Activated CD4-positive, alpha-beta T cell treated with anti-CD3 and anti-CD28 coated beads for 4 hours (primary cell): ENCODE measurements around the gene SOCS7.
"Not testable (repeated sequence)": the region's sequence is repeated elsewhere in the genome, so short reads cannot be mapped to it uniquely, and the experiment has no call there.

Experiments
- DNase-seq, 2 donors: peaks; one replicate each; pipeline ENCODE4 v3.0.0-alpha.2; 2020

The SOCS7 gene

DNA sequence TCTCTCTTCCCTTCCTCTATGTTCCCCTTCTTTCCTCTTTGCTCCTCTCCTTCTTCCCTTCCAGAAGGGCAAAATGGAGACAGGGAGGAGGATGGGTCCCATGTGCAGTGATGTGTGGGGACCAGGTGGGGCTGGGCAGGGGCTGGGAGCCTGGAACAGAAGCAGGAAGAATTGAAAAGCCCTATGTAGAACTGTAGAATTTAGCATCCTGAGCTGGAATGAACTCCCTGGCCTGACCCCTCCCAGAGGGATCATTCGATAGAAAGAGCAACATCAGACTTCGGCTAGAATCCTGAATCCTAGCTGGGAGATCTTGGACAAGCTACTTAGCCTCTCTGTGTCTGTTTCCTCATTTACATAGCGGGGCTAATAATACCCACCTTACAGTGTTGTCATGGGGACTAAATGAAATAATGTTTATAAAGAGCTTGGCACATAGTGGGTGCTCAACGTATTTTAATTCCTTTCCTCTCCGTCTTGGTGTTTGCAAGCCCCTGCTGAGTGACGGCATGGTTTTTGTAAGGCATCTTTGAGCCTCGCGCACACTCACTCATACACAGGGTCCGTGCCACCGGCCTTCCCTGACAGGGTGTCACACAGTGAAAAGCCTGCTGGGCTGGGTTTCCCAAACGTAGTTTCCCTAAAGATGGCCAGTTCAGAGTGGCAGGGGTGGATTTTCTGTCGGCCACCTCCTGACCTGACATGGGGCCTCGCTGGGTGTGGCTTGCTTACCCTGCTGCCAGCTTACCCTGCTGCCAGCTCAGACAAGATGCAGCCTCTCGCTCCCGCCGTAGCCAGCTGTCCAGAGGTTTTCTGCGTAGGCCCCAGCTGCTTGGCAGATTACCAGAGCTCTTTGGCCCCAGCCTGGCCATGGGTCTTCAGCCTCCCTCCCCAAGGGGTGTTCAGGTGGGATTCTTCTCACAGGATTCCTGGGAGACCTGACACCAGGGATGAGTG is 70.5 kb downstream of the SOCS7 start:
- no peak for DNase-seq

DNA sequence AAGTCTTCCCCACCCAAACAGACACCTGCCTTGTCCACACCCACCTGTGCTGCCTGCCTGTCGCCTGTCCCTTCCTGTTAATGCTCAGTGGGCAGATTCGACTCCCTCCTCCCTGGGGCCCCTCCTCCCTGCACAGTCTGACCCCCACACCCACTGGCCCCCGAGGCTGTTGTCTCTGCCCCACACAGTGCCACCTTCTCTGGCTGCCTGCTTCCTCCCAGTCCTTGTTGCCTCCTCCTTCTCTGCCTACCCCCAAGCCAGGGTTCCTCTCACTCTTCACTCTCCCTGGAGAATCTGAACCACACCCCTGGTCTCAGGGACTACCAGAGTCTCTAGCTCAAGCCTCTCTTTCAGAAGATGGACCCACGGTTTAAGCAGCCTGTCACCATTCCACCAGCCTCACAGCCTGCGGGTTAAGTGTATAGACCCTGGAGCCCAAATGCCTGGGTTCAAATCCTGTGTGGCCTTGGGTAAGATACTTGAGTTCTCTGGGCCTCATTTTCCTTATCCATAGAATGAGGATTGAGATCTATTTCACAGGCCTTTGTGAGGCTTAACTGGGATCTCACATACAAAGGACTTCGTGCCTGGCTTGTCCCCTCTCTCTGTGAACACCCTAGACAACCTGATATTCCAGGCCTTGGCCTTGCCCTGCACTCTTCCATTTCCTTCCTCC is 72.8 kb downstream of the SOCS7 start:
- no peak for DNase-seq

DNA sequence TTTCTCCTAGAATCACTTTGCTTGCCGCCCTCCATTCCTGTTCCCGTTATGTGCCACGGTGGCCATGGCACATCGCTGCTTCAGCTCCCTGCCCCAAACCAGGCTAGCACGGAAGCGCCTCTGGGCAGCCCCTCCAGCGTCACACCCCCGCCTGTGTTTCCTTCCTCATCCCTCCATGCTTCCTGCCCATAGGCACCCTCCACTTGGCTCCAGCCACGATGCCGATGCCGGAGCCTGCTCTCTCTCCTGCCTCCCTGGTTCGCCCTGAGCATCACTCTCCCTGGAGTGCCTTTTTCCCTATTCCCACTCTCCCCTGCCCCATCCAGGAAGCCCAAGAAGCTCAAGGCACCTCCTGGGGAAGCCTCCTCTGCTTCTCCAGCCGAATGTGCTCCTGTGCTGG is 73.4 kb downstream of the SOCS7 start:
- no peak for DNase-seq

DNA sequence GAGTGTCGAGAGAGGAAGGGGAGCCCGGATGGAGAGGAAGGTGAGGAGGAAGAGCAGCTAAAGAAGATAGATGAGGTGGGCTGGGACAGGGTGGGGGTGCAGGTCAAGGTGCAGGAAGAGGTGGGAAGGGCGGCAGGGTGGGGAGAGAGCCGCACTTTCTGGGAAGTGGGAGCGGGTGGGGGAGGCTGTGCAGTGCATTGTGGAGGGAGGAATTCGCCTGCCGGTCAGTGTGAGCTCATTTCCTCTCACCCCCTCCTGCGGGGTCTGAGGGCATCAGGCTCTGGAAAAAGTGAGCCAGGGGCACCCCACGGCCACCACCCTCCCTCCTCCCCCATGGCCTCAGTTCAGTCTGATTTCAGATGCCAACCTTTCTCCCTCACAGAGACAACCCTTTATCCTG is 74.1 kb downstream of the SOCS7 start:
- DNase-seq = no peak

DNA sequence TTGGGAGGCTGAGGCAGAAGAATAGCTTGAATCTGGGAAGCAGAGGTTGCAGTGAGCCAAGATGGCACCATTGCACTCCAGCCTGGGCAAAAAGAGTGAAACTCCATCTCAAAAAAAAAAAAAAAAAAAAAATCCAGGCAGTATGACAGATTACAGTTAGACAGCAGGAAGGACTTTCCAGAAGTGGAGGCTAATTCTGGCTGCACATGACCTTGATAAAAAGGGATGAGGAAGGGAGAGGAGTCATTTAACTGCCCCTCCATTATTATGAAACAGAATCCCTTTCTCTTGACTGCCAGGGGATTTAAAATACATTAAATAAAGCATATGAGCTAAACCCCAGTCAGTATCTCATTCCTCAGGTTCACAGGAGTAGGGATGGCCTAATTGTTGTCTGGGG is 74.8 kb downstream of the SOCS7 start:
- no peak for DNase-seq

- no peak for DNase-seq
These were observed 75.7 kb downstream of the SOCS7 start for GRCh38 chr17:38427160-38427949.

- peak; percentile 22 to 41 for DNase-seq
These were observed 76.5 kb downstream of the SOCS7 start, which contains the start of gene ARHGAP23 for GRCh38 chr17:38428112-38428642. Gene ARHGAP23 (plus strand): TSS chr17:38428464. CDS start chr17:38428486, 22 bp downstream.

- DNase-seq = peak; percentile 11 to 13
These were observed 77.2 kb downstream of the SOCS7 start for GRCh38 chr17:38428643-38429371.

GRCh38 chr17:38429476-38430100 is 77.9 kb downstream of the SOCS7 start:
- DNase-seq = no peak

DNA sequence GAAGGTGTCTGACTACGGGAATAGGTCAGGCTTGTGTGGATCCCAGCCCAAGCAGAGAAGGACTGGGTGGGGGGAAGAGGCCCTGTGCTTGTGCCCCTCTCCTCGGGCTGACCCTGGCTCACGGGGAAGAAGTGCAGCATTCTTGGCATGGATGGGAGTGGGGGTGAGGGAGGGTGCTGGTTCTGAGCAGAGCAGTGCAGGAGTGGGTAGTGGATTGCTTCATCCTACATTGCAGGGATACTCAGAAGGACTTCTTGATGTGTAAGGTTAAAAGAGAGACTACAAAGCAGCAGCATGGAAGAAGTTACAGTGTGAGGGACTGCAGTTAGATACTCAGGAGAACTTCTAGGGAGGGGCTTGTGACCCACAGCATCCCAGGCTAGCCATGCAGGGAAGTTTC is 78.7 kb downstream of the SOCS7 start:
- no peak for DNase-seq

- no peak for DNase-seq
These were observed 79.2 kb downstream of the SOCS7 start for GRCh38 chr17:38430822-38431221.

DNA sequence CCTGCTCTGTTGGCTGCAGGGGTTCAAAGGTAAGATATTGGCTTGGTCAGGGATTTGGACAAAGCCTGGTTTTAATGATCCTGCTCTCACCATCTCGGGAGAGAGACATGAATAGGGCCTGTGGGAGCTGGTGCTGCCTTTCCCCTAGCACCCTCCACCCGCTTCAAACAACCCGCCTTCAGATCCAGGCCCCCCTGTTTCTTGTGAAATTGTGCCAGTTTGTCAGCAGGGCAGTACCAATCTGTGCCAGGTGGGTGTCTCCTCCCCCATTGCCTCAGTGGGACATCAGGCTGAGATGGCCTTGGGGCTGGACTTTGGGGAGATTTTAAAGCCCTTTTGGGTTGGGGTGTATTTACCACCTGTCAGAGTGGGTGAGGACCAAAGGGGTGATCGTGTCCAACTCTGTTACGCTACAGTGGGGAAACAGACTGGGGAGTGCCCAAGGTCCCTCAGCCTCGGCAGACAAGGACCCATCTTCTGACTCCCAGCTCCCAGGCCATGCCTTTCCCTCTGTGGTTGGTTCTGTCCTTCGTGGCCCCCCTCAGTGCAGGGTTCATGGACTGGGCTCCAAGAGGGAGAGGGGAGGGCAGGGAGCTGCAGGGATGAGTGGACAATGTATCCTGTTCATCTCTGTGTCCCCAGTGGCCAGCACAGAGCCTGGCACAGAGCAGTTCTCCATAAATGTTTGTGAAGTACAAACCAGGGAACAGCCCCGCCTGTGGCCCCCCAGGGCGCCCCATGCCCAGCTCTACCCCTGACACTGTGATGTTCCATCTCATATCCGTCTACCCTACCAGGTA is 79.9 kb downstream of the SOCS7 start:
- DNase-seq = no peak

GRCh38 chr17:38434178-38434665 is 82.6 kb downstream of the SOCS7 start:
- DNase-seq = no peak

- DNase-seq = no peak
These were observed 84.2 kb downstream of the SOCS7 start for GRCh38 chr17:38435795-38436194.

DNA sequence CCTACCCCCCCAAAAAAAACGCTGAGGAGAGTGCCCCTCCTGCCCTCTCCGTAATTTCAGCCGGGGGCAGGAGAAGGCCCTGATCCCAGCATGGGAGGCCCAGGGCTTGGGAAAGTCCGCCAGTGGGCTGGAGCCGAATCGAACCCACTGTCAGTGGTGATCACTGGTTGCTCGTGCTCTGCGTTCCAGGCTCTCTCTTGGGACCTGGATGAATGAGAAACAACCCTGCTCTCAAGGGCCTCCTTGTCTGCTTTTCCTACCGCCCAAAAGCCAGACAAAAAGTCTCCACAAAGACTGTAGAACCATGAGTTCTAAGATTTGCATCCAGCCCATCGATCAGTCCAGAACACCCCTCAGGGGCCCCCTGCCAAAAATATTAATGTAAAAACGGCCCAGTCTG is 84.7 kb downstream of the SOCS7 start:
- DNase-seq = no peak

GRCh38 chr17:38437313-38437712 is 85.7 kb downstream of the SOCS7 start:
- DNase-seq = not testable (repeated sequence)

DNA sequence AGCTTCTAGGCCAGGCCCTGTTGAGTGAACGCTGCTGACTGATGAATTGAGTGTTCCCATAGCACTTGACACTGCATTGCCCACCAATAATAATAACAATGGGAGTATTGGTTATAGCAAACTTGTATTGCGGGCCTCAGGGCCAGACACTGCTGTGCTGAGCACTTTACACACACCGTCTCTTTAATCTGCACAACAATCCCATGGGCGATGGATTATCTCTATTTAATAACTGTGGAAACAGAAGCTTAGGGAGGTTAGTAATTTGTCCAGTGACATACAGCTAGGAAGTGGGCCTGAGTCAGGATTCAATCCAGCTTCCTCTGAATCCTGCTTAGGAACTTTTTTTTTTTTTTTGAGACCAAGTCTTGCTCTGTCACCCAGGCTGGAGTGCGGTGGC is 87.8 kb downstream of the SOCS7 start:
- no peak for DNase-seq

GRCh38 chr17:38440614-38441397 is 89.2 kb downstream of the SOCS7 start:
- no peak for DNase-seq

- DNase-seq = no peak
These were observed 89.9 kb downstream of the SOCS7 start for GRCh38 chr17:38441429-38442061.
